ENCODE results near the gene CCDC192.
"Not testable (repeated sequence)": the region's sequence is repeated elsewhere in the genome, so short reads cannot be mapped to it uniquely, and the experiment has no call there.

CCDC192 gene, protein sequence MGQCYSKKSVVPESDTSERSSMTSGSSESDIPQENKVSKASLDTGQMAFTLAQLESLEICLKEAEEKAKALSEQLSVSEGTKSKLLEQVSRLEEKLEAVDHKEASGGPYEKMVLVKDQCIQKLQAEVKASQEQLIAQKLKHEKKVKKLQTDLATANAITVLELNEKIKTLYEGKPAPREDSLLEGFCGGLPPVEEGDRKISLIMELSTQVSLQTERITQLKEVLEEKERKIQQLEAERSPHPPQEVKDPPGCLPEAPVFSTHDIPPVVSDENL

DNA sequence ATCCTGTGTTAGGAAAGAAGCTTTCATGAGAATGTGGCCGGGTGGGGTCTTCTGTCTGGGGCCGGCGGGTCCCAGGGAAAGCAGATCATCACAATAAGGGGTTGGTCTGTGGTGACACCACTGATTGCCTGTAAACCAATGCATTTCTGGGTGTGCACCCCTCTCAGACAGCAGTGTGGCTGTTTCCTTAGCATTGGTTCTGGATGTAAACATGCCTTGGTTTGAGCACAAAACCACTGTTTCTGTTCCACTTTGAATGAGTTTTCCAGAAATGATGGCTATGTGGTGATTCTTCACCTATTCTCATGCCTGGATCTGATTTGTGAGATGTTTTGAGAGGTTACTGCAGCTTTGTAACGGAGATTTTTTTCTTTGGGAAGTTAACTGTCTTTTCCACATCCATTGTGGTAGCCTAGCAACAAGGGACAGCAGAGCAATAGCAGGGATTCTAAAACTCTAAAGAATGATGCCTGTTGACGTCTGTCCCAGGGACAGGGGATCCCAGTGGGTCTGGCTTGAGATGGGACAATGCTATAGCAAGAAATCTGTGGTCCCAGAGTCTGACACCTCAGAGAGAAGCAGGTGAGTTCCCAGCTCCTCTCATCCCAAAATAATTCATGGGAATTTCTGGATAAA is at the start of gene CCDC192:
TSS of gene CCDC192 (plus strand) at position 466 of the 636 bp plus-strand sequence. CDS start at position 521, 55 bp downstream.
- DNase-seq = no peak

DNA sequence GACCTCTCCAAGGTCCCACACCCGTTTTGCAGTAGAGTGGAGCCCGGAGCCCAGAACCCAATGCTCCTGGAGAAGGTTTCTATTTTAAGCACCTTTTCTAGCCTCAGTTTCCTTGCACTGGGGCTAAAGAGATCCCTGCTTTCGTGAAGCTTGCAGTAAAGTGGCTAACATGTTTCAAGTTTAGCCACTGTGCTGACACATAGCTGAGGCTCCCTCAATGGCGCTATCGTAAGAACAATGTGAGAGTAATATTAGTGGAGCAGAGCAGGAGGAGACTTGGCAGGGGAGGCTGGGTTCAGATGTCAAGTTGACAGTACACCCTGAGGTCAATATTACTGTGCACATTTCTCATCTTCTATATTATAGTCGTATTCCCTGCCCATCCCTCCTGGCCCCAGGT is 46.4 kb upstream of the CCDC192 start:
- DNase-seq = no peak

- DNase-seq = no peak
Measured at GRCh38 chr5:127660047-127660733, 43.0 kb upstream of the CCDC192 start.

- DNase-seq = no peak
Measured at GRCh38 chr5:127664093-127664492, 39.1 kb upstream of the CCDC192 start.

DNA sequence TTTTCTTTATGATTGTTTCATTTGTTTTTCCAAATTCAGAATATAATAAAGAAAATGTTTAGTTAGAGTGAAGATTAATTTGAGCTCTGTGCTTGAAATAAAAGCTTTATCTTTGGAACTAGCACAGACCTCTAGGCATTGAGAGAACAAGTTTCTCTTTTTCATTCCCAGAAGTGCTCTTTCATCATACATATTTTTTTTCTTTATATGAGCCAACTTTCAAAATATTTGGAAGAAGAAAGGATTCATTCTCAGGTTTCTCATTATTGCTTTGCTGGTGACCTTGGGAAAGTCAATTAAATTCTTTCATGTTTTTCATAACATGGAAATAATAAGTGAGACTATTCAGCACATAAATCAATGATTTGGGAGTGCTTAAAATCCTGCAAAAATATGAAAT is 37.5 kb upstream of the CCDC192 start:
- no peak for DNase-seq

- DNase-seq = no peak
Measured at GRCh38 chr5:127666043-127666716, 37.0 kb upstream of the CCDC192 start.

DNA sequence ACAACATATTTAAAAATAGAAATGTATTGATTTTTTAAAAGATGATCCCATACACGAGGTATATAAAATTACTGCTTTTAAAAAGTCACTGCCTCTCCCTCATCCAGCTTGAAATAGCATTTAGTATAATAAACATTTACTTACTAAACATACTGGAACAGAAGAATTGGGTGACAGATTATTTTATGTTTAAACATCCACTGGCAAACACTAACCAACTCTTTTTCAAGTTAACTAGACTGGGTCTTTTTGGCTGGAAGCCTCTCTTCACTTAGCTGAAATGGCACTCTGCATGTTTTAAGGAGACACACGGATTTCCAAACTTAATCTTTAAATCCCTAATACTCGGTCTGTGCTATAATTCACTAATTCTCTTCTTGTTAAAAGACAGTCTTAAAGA is 35.3 kb upstream of the CCDC192 start:
- DNase-seq = no peak

GRCh38 chr5:127671218-127671617 is 32.0 kb upstream of the CCDC192 start:
- DNase-seq = no peak

DNA sequence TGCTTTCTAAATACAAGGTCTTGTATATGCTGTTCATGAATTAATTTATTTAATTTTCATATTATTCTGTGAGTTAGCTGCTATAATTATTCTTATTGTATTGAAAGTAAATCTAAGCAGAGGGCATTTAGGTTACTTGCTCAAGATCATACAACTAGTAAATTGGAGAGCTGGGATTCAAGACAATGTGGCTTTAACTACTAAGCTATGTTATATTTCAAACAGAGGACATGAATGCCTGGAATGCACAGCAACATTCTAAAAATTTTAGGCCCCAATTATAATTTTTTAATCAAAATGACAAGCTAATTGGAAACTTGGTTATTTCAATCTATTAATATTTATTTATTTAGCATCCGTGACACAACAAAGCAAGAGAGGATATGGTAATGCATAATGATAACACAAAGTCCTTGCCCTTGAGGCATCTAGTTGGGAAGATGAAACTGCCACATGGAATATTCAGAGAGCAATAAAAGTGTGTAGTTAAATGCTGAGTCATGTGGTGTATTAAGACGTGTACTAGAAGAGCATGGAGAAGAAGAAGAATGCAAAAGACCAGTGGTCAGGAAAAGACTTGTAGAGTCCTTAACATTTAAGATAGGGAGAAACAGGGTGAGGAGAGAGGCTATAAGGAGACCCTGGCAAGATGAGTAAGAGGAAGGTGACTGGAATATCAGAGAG is 29.9 kb upstream of the CCDC192 start:
- DNase-seq = no peak

DNA sequence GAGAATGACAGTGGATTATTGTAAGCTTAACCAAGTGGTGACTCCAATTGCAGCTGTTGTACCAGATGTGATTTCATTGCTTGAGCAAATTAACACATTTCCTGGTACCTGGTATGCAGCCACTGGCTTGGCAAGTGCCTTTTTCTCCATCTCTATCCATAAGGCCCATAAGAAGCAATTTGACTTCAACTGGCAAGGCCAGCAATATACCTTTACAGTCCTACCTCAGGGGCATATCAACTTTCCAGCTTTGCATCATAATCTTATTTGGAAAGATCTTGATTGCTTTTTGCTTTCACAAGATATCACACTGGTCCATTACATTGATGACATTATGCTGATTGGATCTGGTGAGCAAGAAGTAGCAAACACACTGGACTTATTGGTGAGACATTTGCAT is 26.2 kb upstream of the CCDC192 start:
- not testable (repeated sequence) for DNase-seq

DNA sequence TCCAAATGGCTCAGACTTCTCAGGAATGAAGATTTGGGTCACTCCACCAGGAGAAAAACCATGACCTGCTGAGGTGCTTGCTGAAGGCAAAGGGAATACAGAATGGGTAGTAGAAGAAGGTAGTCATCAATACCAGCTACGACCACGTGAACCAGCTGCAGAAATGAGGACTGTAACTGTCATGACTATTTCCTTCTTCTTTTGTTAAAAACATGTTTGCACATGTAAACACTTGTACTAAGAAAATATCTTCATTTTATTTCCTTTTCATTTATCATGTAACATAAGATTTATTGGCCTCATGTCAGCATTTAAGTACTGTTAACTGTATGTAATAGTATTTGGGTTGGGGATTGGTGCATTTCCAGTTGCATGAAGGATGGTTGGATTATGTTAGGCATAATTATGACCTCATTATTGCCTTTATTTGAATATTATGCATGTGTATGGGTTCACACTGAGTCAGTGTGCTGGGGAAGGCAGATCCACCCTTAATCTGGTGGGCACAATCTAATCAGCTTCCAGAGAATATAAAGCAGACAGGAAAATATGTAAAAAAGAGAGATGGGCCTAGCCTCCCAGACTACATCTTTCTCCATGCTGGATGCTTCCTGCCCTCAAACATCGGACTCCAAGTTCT is 23.4 kb upstream of the CCDC192 start:
- DNase-seq = not testable (repeated sequence)

DNA sequence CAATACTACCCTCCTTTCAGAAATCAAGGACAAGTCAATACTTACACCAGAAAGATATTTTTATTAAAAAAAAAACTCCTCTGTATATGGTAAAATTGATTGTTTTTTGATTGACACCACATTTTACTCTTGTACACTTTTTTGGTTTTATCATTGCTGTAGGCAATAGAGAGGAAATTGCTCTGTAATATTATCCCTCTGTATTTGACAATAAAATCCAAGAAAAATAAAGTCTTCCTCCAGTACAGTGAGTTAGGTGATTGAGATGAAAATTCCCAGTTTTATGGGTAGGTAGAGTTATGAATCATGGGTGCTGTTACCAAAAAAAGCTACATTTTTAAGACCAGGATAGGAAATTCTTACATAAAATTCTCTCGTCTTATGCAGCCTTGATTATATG is 22.6 kb upstream of the CCDC192 start:
- DNase-seq = no peak

DNA sequence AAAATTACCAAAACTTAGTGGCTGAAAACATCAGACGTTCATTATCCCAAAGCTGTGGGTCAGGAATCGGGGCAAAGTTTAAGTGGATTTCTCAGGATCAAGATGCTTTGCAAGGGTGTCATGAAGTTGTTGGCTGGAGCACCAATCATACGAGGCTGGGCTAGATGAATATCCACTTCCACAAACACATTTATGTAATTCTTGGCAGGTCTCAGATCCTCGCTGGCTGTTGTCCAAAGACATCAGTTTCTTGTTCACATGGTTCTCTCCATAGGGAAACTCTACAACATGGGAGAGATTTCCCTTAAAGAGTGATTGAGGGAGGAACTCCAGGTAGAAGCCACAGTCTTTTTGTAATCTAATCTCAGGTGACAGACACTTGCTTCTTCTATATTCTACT is 20.2 kb upstream of the CCDC192 start:
- DNase-seq = no peak

- DNase-seq = no peak
Measured at GRCh38 chr5:127684726-127685467, 18.3 kb upstream of the CCDC192 start.

DNA sequence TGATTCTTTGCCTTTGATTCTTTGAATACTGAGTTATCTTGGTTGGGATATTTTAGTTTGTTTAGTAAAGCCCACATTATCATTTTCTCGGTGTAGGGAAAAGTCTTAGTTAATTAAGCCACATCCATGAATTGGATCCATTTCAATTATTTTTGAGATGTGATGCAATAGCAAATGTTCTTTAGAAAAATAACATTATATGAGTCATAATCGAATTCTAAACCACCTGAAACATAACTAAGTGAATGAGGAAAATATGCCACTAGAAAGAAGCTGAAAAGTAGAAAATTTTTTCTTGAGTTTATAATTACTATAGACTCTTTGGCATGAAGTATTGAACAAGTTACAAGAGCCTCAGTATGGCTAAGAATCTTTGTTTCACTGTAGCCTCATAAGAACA is 17.5 kb upstream of the CCDC192 start:
- no peak for DNase-seq

DNA sequence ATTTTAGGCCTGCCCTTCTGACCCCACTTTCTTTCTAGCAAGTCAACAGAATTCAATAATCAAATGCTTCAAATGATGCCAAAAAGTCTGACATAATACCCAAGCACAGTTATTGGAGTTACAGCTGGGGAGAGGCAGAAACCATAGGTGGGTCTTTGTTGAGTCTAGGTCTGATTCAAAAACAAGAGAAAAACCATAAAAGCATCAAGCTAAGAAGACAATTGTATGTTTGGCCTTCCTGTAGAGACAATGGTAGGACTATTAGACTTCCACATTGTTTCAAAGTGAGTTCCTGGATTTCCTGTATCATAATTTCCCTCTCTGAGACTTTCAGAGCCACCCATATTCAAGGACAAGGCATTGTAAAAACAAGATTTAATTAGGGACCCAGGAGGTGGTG is 16.8 kb upstream of the CCDC192 start:
- no peak for DNase-seq

GRCh38 chr5:127694518-127695171 is 8.5 kb upstream of the CCDC192 start:
- DNase-seq = no peak

GRCh38 chr5:127695346-127695745 is 7.8 kb upstream of the CCDC192 start:
- no peak for DNase-seq

DNA sequence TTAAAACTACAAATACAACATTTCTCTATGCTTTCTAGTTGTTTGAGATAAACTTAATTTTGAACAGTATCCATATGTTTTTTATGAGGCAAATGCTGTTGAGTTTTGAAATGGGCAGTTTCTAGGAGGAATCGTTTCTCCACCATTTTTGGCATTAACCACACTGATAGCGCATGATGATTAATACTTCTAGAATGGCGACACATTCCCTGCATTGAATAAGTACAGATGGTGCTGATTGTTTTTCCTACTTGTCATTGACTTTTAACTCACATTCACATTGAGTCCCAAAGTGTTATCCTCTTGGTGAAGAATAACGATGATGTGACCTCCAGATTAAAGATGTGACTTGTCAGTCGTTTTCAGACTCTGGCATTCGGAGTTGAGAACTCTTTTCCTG is 6.5 kb upstream of the CCDC192 start:
- no peak for DNase-seq

GRCh38 chr5:127697894-127698600 is 5.1 kb upstream of the CCDC192 start:
- no peak for DNase-seq

- no peak for DNase-seq
Measured at GRCh38 chr5:127699416-127699815, 3.8 kb upstream of the CCDC192 start.
